ENCODE data around the gene SACS. TPM values are rescaled to one million over a fixed set of nuclear protein-coding genes. Genes with fewer than 3 reads are reported as not detected.

Gene SACS
- total and polyA plus RNA-seq, 2 donors (not counting 1 experiment from before 2014, with no cell fraction given): 6.8 to 21.4 TPM

GRCh38 chr13:23468811-23469210, 35.3 kb upstream of the SACS start:
- no peak for DNase-seq
- Histone ChIP-seq H4K20me1 (ENCODE audit: control insufficient read depth, insufficient read depth, low read length, poor library complexity, severe bottlenecking) (no peaks in the 10 kb centered on the region), H3K27ac (ENCODE audit: low read length in 2 of 2) (no peak overlapping the region), H3K4me2 (replicated peaks; ENCODE audit: low read depth, low read length, poor library complexity, severe bottlenecking) (no peak overlapping the region), H3K79me2 (ENCODE audit: control insufficient read depth, insufficient read depth, low read length) (no peaks in the 10 kb centered on the region), H3K9ac (ENCODE audit: low read length) (no peak overlapping the region), H2AFZ (ENCODE audit: insufficient read depth, low read depth, low read length, poor library complexity, severe bottlenecking) (no peak overlapping the region), H3K36me3 (replicated peaks in 1 of 2; ENCODE audit: control extremely low read depth in 1 of 2, control insufficient read depth in 1 of 2, extremely low read depth in 1 of 2, insufficient read depth in 2 of 2, low read length in 1 of 2) (no peaks in the 10 kb centered on the region), H3K4me1 (ENCODE audit: control insufficient read depth in 2 of 2, insufficient read depth in 2 of 2, low read length in 2 of 2) (peaks cover 4 to 12% of the 10 kb centered on the region in 2 donors), H3K27me3 (replicated peaks in 1 of 4; ENCODE audit: control extremely low read depth in 1 of 4, control insufficient read depth in 3 of 4, insufficient read depth in 4 of 4, low read length in 3 of 4) (peaks cover 0 to 19% (median 6%) of the 10 kb centered on the region in 4 experiments), H3K9me3 (ENCODE audit: control extremely low read depth in 1 of 3, control insufficient read depth in 2 of 3, insufficient read depth in 1 of 3, low read length in 2 of 3) (peaks cover 0 to 3% (median 0%) of the 10 kb centered on the region in 3 donors), H3K4me3 (ENCODE audit: control extremely low read depth in 1 of 5, extremely low read depth in 1 of 5, insufficient read depth in 1 of 5, low read depth in 2 of 5, low read length in 4 of 5) (no peak overlapping the region)
- no peak overlapping the region for H3K27ac Mint-ChIP-seq
- ChIA-PET POLR2A (no interaction called here), CTCF (interaction anchor here (1.0 to 4.8 kb wide), 6 partner anchors 13 to 492 kb away, joined by 3 to 28 read pairs (median 8); partner anchors contain the start of gene C1QTNF9B)
- H3K9me3 Mint-ChIP-seq (ENCODE audit: insufficient read depth): no peaks in the 10 kb centered on the region
- TF ChIP-seq EZH2 (IDR thresholded peaks at IDR 0.05; ENCODE audit: borderline replicate concordance, insufficient read depth, low read depth, low read length, poor library complexity, severe bottlenecking) (no peak), CTCF (IDR thresholded peaks at IDR 0.05) (no peak)
- peaks cover 45% of the 10 kb centered on the region for H3K27me3 Mint-ChIP-seq
- H3K4me3 Mint-ChIP-seq: no peak overlapping the region
- H3K4me1 Mint-ChIP-seq: peaks cover 6% of the 10 kb centered on the region
- no peak for ATAC-seq (ENCODE audit: low read depth)
- WGBS (ENCODE audit: insufficient coverage): 76% methylated on average over 3 of the region's 3 CpGs
- intact Hi-C loops (cut with micrococcal nuclease): loop anchor here (5.0 to 10.0 kb wide), 2 partner anchors 113 to 1816 kb away; partner anchors contain the start of gene MTMR6

GRCh38 chr13:23467932-23468278, 34.4 kb upstream of the SACS start:
- Mint-ChIP-seq H3K4me1 (peaks cover 8% of the 10 kb centered on the region), H3K27ac (no peak overlapping the region), H3K27me3 (peaks cover 55% of the 10 kb centered on the region), H3K9me3 (ENCODE audit: insufficient read depth) (no peaks in the 10 kb centered on the region), H3K4me3 (no peak overlapping the region)
- Histone ChIP-seq H2AFZ (ENCODE audit: insufficient read depth, low read depth, low read length, poor library complexity, severe bottlenecking) (no peak overlapping the region), H3K4me3 (ENCODE audit: control extremely low read depth in 1 of 5, extremely low read depth in 1 of 5, insufficient read depth in 1 of 5, low read depth in 2 of 5, low read length in 4 of 5) (no peak overlapping the region), H3K27ac (ENCODE audit: low read length in 2 of 2) (no peak overlapping the region), H3K79me2 (ENCODE audit: control insufficient read depth, insufficient read depth, low read length) (no peaks in the 10 kb centered on the region), H3K9me3 (ENCODE audit: control extremely low read depth in 1 of 3, control insufficient read depth in 2 of 3, insufficient read depth in 1 of 3, low read length in 2 of 3) (peaks cover 0 to 3% (median 0%) of the 10 kb centered on the region in 3 donors), H3K27me3 (replicated peaks in 1 of 4; ENCODE audit: control extremely low read depth in 1 of 4, control insufficient read depth in 3 of 4, insufficient read depth in 4 of 4, low read length in 3 of 4) (peaks cover 0 to 19% (median 8%) of the 10 kb centered on the region in 4 experiments), H3K36me3 (replicated peaks in 1 of 2; ENCODE audit: control extremely low read depth in 1 of 2, control insufficient read depth in 1 of 2, extremely low read depth in 1 of 2, insufficient read depth in 2 of 2, low read length in 1 of 2) (no peaks in the 10 kb centered on the region), H4K20me1 (ENCODE audit: control insufficient read depth, insufficient read depth, low read length, poor library complexity, severe bottlenecking) (no peaks in the 10 kb centered on the region), H3K9ac (ENCODE audit: low read length) (no peak overlapping the region), H3K4me2 (replicated peaks; ENCODE audit: low read depth, low read length, poor library complexity, severe bottlenecking) (no peak overlapping the region), H3K4me1 (ENCODE audit: control insufficient read depth in 2 of 2, insufficient read depth in 2 of 2, low read length in 2 of 2) (peaks cover 4 to 12% of the 10 kb centered on the region in 2 donors)
- ChIA-PET CTCF (interaction anchor here (0.6 to 4.8 kb wide), 17 partner anchors 8 to 757 kb away, joined by 3 to 28 read pairs (median 3); partner anchors contain the start of gene C1QTNF9B), POLR2A (no interaction called here)
- WGBS (ENCODE audit: insufficient coverage): no CpG with 5 or more reads among the region's 3 CpGs
- no peak for DNase-seq
- no peak for TF ChIP-seq CTCF (IDR thresholded peaks at IDR 0.05)
- no peak for ATAC-seq (ENCODE audit: low read depth)
- intact Hi-C loops (cut with micrococcal nuclease): loop anchor here (2.0 to 10.0 kb wide), 3 partner anchors 93 to 1817 kb away; partner anchors contain the start of gene MTMR6
